ENCODE results near the gene HDAC4. TPM values are rescaled to one million over a fixed set of nuclear protein-coding genes. Genes with fewer than 3 reads are reported as not detected.

The HDAC4 gene
- polyA plus RNA-seq, 1 experiment, result 4.4 TPM

GRCh38 chr2:239020541-239021041 lies 380.2 kb downstream of the HDAC4 start:
- POLR2A ChIA-PET, result interaction anchor here (0.6 kb wide), 1 partner anchor 20 kb away, joined by 15 read pairs; no protein-coding TSS in a partner anchor
- TF ChIP-seq CTCF (IDR thresholded peaks at IDR 0.05; ENCODE audit: insufficient read depth, low read depth, low read length), result no peak
- no peaks in the 10 kb centered on the region for H3K36me3 ChIP-seq (ENCODE audit: control insufficient read depth, insufficient read depth, low read length)
- H3K4me3 ChIP-seq (ENCODE audit: low read depth, low read length), result no peak overlapping the region
- peaks cover 8% of the 10 kb centered on the region for H3K27me3 ChIP-seq (ENCODE audit: control insufficient read depth, insufficient read depth, low read length)
- CTCF ChIA-PET, result interaction anchor here (0.7 to 1.5 kb wide), 2 partner anchors 14 to 651 kb away, joined by 3 to 4 read pairs; no protein-coding TSS in a partner anchor
- DNase-seq (ENCODE audit: low read depth), result no peak

- DNase-seq (ENCODE audit: low read depth), result no peak
- ChIA-PET CTCF (interaction anchor here (1.5 kb wide), 1 partner anchor 15 kb away, joined by 3 read pairs; no protein-coding TSS in a partner anchor), POLR2A (no interaction called here)
- Histone ChIP-seq H3K27me3 (ENCODE audit: control insufficient read depth, insufficient read depth, low read length) (peaks cover 11% of the 10 kb centered on the region), H3K36me3 (ENCODE audit: control insufficient read depth, insufficient read depth, low read length) (no peaks in the 10 kb centered on the region), H3K4me3 (ENCODE audit: low read depth, low read length) (no peak overlapping the region)
- no peak for TF ChIP-seq CTCF (IDR thresholded peaks at IDR 0.05; ENCODE audit: insufficient read depth, low read depth, low read length)
Measured at GRCh38 chr2:239019183-239019581, 381.6 kb downstream of the HDAC4 start.

GRCh38 chr2:239018271-239019182 lies 382.3 kb downstream of the HDAC4 start:
- peaks cover 12% of the 10 kb centered on the region for H3K27me3 ChIP-seq (ENCODE audit: control insufficient read depth, insufficient read depth, low read length)
- DNase-seq (ENCODE audit: low read depth), result no peak
- ChIA-PET POLR2A (no interaction called here), CTCF (no interaction called here)
- no peak overlapping the region for H3K4me3 ChIP-seq (ENCODE audit: low read depth, low read length)
- no peaks in the 10 kb centered on the region for H3K36me3 ChIP-seq (ENCODE audit: control insufficient read depth, insufficient read depth, low read length)
- no peak for TF ChIP-seq CTCF (IDR thresholded peaks at IDR 0.05; ENCODE audit: insufficient read depth, low read depth, low read length)

- no peak for DNase-seq (ENCODE audit: low read depth)
- ChIA-PET CTCF (no interaction called here), POLR2A (no interaction called here)
- H3K36me3 ChIP-seq (ENCODE audit: control insufficient read depth, insufficient read depth, low read length), result no peaks in the 10 kb centered on the region
- H3K27me3 ChIP-seq (ENCODE audit: control insufficient read depth, insufficient read depth, low read length), result peaks cover 16% of the 10 kb centered on the region
- no peak for TF ChIP-seq CTCF (IDR thresholded peaks at IDR 0.05; ENCODE audit: insufficient read depth, low read depth, low read length)
- H3K4me3 ChIP-seq (ENCODE audit: low read depth, low read length), result no peak overlapping the region
Measured at GRCh38 chr2:239017491-239018098, 383.2 kb downstream of the HDAC4 start.
